H1 (cell line): Measurements from ENCODE around the gene SLIT3. TPM values are rescaled to one million over a fixed set of nuclear protein-coding genes. Genes with fewer than 3 reads are reported as not detected.

Experiments used
- EP300 ChIP-seq, 2 experiments: IDR thresholded peaks; 1 replicate in 1 of 2; 2 replicates in 1 of 2; pipeline ENCODE4 v1.6.1; 2011 to 2012; ENCODE audit warnings: low read depth in 2 of 2, low read length in 2 of 2, mild to moderate bottlenecking in 2 of 2, borderline replicate concordance in 1 of 2, inconsistent platforms in 1 of 2, moderate library complexity in 1 of 2
- EZH2 ChIP-seq: fragments of 200-600 bp; sonication (generic); IDR thresholded peaks from 2 replicates; pipeline ENCODE4 v1.7.1; 2012; ENCODE audit warnings: low read depth, mild to moderate bottlenecking, moderate library complexity, low read length, inconsistent platforms; ENCODE audit not compliant: severe bottlenecking
- HDAC6 ChIP-seq: IDR thresholded peaks from one replicate; pipeline ENCODE4 v1.7.1; 2012; ENCODE audit warnings: low read depth, mild to moderate bottlenecking, inconsistent platforms, low read length, moderate library complexity
- SP2 ChIP-seq: IDR thresholded peaks from 2 replicates; pipeline ENCODE4 v1.6.1; 2012; ENCODE audit warnings: mild to moderate bottlenecking, low read length, inconsistent platforms
- TCF12 ChIP-seq: IDR thresholded peaks from 2 replicates; pipeline ENCODE4 v1.6.1; 2011; ENCODE audit warnings: low read depth, mild to moderate bottlenecking, low read length
- polyA plus RNA-seq, 7 experiments: library from polyadenylated mRNA; depleted of rRNA in 3 of 7; stranded (reverse) in 5 of 7; unstranded in 2 of 7; fragments of >200 nt in 5 of 7; fragments of 200-250 nt in 2 of 7; gene quantifications; 1 replicate in 5 of 7; 2 replicates in 1 of 7; 4 replicates in 1 of 7; pipeline versions ENCODE4 v1.2.1 to v1.2.3, GENCODE V29; 2011 to 2013; ENCODE audit warnings: missing spikeins in 2 of 7, mixed read lengths in 2 of 7
- total RNA-seq: library from RNA; stranded (reverse); fragmentation: NEBNext Ultra II Directional; extraction: Animal tissue kit (Norgen Biotek cat#: 25700); gene quantifications from 2 replicates; pipeline ENCODE4 v1.2.1, GENCODE V29; 2021
- TF ChIP-seq, protein P1 (sequence below): IDR thresholded peaks from 2 replicates; pipeline ENCODE4 v1.6.1; 2012; ENCODE audit warnings: inconsistent platforms

The SLIT3 gene
- total and polyA plus RNA-seq, 2 of the 8 experiments (the other 6 are each of a cell fraction or from before 2014, with no cell fraction given) = 1.1 to 1.2 TPM

DNA sequence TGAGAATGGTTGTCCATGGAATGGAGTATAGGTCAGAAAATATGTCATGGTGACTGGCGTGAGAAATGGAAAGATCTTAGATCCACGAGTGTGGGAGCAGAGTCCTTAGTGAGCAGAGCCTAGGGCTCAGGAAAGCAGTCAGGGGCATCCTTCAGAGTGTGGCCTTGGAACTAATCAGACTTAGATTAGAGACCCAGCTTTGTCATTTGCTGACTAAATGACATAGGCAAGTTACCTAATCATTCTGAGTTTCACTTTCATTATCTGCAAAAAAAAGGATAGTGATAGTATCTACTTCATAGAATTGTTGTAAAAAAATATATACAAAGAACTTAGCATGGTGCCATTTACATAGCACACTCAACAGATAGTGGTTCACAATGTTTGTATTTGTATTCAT is 24.3 kb upstream of the SLIT3 start (continued):
- no peak for TF ChIP-seq EZH2
- no peak for TF ChIP-seq EP300 (IDR thresholded peaks at IDR 0.05; ENCODE audit: borderline replicate concordance in 1 of 2, low read depth in 2 of 2, low read length in 2 of 2)
- TF ChIP-seq, protein P1, sequence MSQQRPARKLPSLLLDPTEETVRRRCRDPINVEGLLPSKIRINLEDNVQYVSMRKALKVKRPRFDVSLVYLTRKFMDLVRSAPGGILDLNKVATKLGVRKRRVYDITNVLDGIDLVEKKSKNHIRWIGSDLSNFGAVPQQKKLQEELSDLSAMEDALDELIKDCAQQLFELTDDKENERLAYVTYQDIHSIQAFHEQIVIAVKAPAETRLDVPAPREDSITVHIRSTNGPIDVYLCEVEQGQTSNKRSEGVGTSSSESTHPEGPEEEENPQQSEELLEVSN = no peak
- no peak for TF ChIP-seq TCF12
- no peak for TF ChIP-seq SP2
- TF ChIP-seq HDAC6 = no peak
